GM12873 (cell line): Measurements from ENCODE around the gene MPEG1.

Experiments used
- CTCF ChIP-seq: IDR thresholded peaks from 2 replicates; pipeline ENCODE4 v1.5.1; 2012; ENCODE audit warnings: low read depth, mild to moderate bottlenecking, moderate library complexity, low read length, control low read depth; ENCODE audit not compliant: insufficient read depth; ENCODE audit errors: missing control alignments

The MPEG1 gene

GRCh38 chr11:59212744-59213631 is at the start of gene MPEG1:
Gene MPEG1, minus strand, starts transcription at chr11:59212927. Its CDS starts 62 bp downstream, at chr11:59212865.
- TF ChIP-seq CTCF: no peak

- TF ChIP-seq CTCF: no peak
These were observed 49.6 kb upstream of the MPEG1 start for GRCh38 chr11:59262177-59262818.

- no peak for TF ChIP-seq CTCF
These were observed 48.4 kb upstream of the MPEG1 start for GRCh38 chr11:59261150-59261549.

- no peak for TF ChIP-seq CTCF
These were observed 47.2 kb upstream of the MPEG1 start for GRCh38 chr11:59259867-59260475.

- TF ChIP-seq CTCF: no peak
These were observed 46.3 kb upstream of the MPEG1 start for GRCh38 chr11:59259047-59259446.

- no peak for TF ChIP-seq CTCF
These were observed 42.6 kb upstream of the MPEG1 start for GRCh38 chr11:59255281-59255680.

- no peak for TF ChIP-seq CTCF
These were observed 41.6 kb upstream of the MPEG1 start for GRCh38 chr11:59254286-59254685.
